HepG2 (cell line): Measurements from ENCODE around the gene SPIB. TPM values are rescaled to one million over a fixed set of nuclear protein-coding genes. Genes with fewer than 3 reads are reported as not detected.

Experiments used
- ATAC-seq: fragments of 200-7000 bp; cut with Tn5 transposase; 3 replicates; pipeline ENCODE4 v1.9.1; 2020; ENCODE audit warnings: mild to moderate bottlenecking, moderate library complexity
- BruUV-seq: library from RNA; stranded (reverse); fragments of 400-500 nt; replicated peaks from 2 replicates; lab custom pipeline; 2021; lab: Mats Ljungman, UMichigan
- CTCF ChIA-PET: fragments of 300-600 bp; formaldehyde crosslinking; extraction: SDS; loops from one replicate; lab custom pipeline; 2021; ENCODE audit warnings: low total read pairs, inconsistent platforms, low intra/inter-chr PET ratio; lab: Yijun Ruan, JAX
- POLR2A ChIA-PET: fragments of 350-600 bp; sonication (Branson Sonifier 250); formaldehyde crosslinking; loops from one replicate; lab custom pipeline; 2020; ENCODE audit warnings: antibody characterized with exemption, inconsistent platforms; lab: Yijun Ruan, JAX
- DNase-seq: peaks from one replicate; pipeline ENCODE4 v3.0.0-alpha.2; 2015; ENCODE audit warnings: low spot score
- FAIRE-seq: peaks from 3 replicates; lab custom pipeline; 2011; peaks lifted over from hg19 to GRCh38; lab: Jason Lieb, UNC
- H2AFZ ChIP-seq: one replicate; pipeline ENCODE4 v1.6.1; 2011; ENCODE audit warnings: low read length, inconsistent platforms
- H3K27ac ChIP-seq: fragments of 300-600 bp; 3 replicates; pipeline ENCODE4 v1.8.0; 2011; ENCODE audit warnings: mixed run types, mild to moderate bottlenecking, mixed read lengths, low read length, inconsistent platforms; ENCODE audit not compliant: insufficient read depth; ENCODE audit errors: extremely low read length
- H3K27me3 ChIP-seq, 2 experiments: fragments of 200-600 bp in 1 of 2; 2 replicates in 1 of 2; 3 replicates in 1 of 2; pipeline versions ENCODE4 v1.6.0 to v1.8.0; 2011; ENCODE audit warnings: low read length in 2 of 2, mild to moderate bottlenecking in 2 of 2, moderate library complexity in 2 of 2, inconsistent platforms in 1 of 2; ENCODE audit not compliant: insufficient read depth in 2 of 2, control insufficient read depth in 1 of 2
- H3K36me3 ChIP-seq, 2 experiments: fragments of 200-600 bp in 1 of 2; replicated peaks in 1 of 2; 2 replicates in 1 of 2; 3 replicates in 1 of 2; pipeline versions ENCODE4 v1.5.1 to v1.8.0; 2011; ENCODE audit warnings: low read length in 2 of 2, inconsistent platforms in 1 of 2; ENCODE audit not compliant: insufficient read depth in 2 of 2, control insufficient read depth in 1 of 2
- H3K4me1 ChIP-seq: 2 replicates; pipeline ENCODE4 v1.5.1; 2012; ENCODE audit warnings: low read length, inconsistent platforms; ENCODE audit not compliant: insufficient read depth
- H3K4me2 ChIP-seq: 2 replicates; pipeline ENCODE4 v1.6.0; 2011; ENCODE audit warnings: low read depth, low read length, inconsistent platforms
- H3K4me3 ChIP-seq, 3 experiments: fragments of 200-600 bp in 1 of 3; sonication (generic), shearing (Covaris generic) in 1 of 3; replicated peaks in 1 of 3; 2 replicates each; pipeline ENCODE4 v1.5.1; 2011 to 2016; ENCODE audit warnings: low read length in 3 of 3, inconsistent platforms in 2 of 3, low read depth in 2 of 3, mild to moderate bottlenecking in 2 of 3, control low read depth in 1 of 3, mixed read lengths in 1 of 3; ENCODE audit not compliant: insufficient read depth in 1 of 3
- H3K79me2 ChIP-seq: one replicate; pipeline ENCODE4 v1.6.1; 2011; ENCODE audit warnings: low read length, inconsistent platforms; ENCODE audit not compliant: insufficient read depth
- H3K9ac ChIP-seq: 2 replicates; pipeline ENCODE4 v1.6.0; 2011; ENCODE audit warnings: mild to moderate bottlenecking, low read depth, low read length, inconsistent platforms; ENCODE audit not compliant: insufficient read depth
- H3K9me3 ChIP-seq: 2 replicates; pipeline ENCODE4 v1.5.1; 2012; ENCODE audit warnings: mild to moderate bottlenecking, low read length
- H4K20me1 ChIP-seq: 2 replicates; pipeline ENCODE4 v1.6.0; 2011; ENCODE audit warnings: inconsistent platforms, mild to moderate bottlenecking, low read length, moderate library complexity; ENCODE audit not compliant: insufficient read depth
- AHR ChIP-seq: IDR thresholded peaks from 2 replicates; pipeline ENCODE4 v1.6.1; 2018; ENCODE audit warnings: missing genetic modification reagents, missing compliant biosample characterization
- ESRRA ChIP-seq: sonication (generic); formaldehyde crosslinking; IDR thresholded peaks from 2 replicates; pipeline ENCODE4 v1.5.1; 2020; ENCODE audit warnings: mild to moderate bottlenecking, low read depth, missing genetic modification reagents
- MTA1 ChIP-seq: sonication (generic); formaldehyde crosslinking; IDR thresholded peaks from 2 replicates; pipeline ENCODE4 v1.4.0; 2020; ENCODE audit warnings: missing genetic modification reagents, mild to moderate bottlenecking, borderline replicate concordance
- PBX3 ChIP-seq: sonication (generic); formaldehyde crosslinking; IDR thresholded peaks from 2 replicates; pipeline ENCODE4 v1.8.1; 2023; ENCODE audit warnings: missing genetic modification reagents, inconsistent platforms, borderline replicate concordance
- RNF2 ChIP-seq: fragments of 450-650 bp; conservative IDR thresholded peaks from 2 replicates; pipeline ENCODE4 v1.6.1; 2016; ENCODE audit warnings: low read depth
- SETDB1 ChIP-seq: sonication (generic); formaldehyde crosslinking; IDR thresholded peaks from 2 replicates; pipeline ENCODE4 v1.5.1; 2020; ENCODE audit warnings: missing genetic modification reagents, mild to moderate bottlenecking, borderline replicate concordance
- SNAPC2 ChIP-seq: sonication (generic); formaldehyde crosslinking; IDR thresholded peaks from 2 replicates; pipeline ENCODE4 v1.8.1; 2022; ENCODE audit warnings: mild to moderate bottlenecking, missing genetic modification reagents
- SOX6 ChIP-seq, 2 experiments: fragments of 450-650 bp in 1 of 2; sonication (generic) in 1 of 2; formaldehyde crosslinking in 1 of 2; IDR thresholded peaks; 2 replicates each; pipeline versions ENCODE4 v1.4.0 to v1.6.1; 2017 to 2020; ENCODE audit warnings: antibody characterized with exemption in 1 of 2, mild to moderate bottlenecking in 1 of 2, missing genetic modification reagents in 1 of 2
- THRA ChIP-seq: sonication (generic); formaldehyde crosslinking; IDR thresholded peaks from 2 replicates; pipeline ENCODE4 v1.4.0; 2020; ENCODE audit warnings: missing genetic modification reagents, borderline replicate concordance
- YEATS4 ChIP-seq: sonication (generic); formaldehyde crosslinking; IDR thresholded peaks from 2 replicates; pipeline ENCODE4 v1.4.0; 2020; ENCODE audit warnings: missing genetic modification reagents, borderline replicate concordance
- ZNF629 ChIP-seq: sonication (generic); formaldehyde crosslinking; conservative IDR thresholded peaks from 2 replicates; pipeline ENCODE4 v1.5.0; 2020; ENCODE audit warnings: missing genetic modification reagents
- WGBS: methylation state at CpG from one replicate; pipeline ENCODE4 v1.1.6; 2017; ENCODE audit warnings: low lambda C conversion rate; 5-methylcytosine and 5-hydroxymethylcytosine counted together
- in situ Hi-C: cut with HindIII; loops from 2 replicates; pipeline ENCODE4 v1.10.0; 2017; ENCODE audit warnings: low pct_unique_long_range_greater_than_20kb; ENCODE audit not compliant: extremely low pct_ligation_motif_present
- intact Hi-C: fragments of 100-400 bp; cut with micrococcal nuclease; formaldehyde crosslinking; loops from one replicate; pipeline ENCODE4 v1.10.0; 2022; ENCODE audit not compliant: unreplicated experiment
- polyA plus RNA-seq, 8 experiments: library from polyadenylated mRNA; depleted of rRNA in 3 of 8; stranded (reverse) in 7 of 8; unstranded in 1 of 8; fragments of >200 nt; fragmentation: Illumina TruSeq in 4 of 8; extraction: Trizol in 4 of 8; gene quantifications; 2 replicates each; pipeline versions ENCODE4 v1.2.1 to v1.2.3, GENCODE V29; 2011 to 2016; ENCODE audit warnings: low read depth in 4 of 8, missing spikeins in 1 of 8, mixed read lengths in 1 of 8; ENCODE audit not compliant: insufficient read depth in 1 of 8
- total RNA-seq, 5 experiments: library from RNA; depleted of rRNA; stranded (reverse); fragments of >200 nt; fragmentation: Illumina TruSeq; extraction: Trizol; gene quantifications; 2 replicates each; pipeline ENCODE4 v1.2.3, GENCODE V29; 2016; ENCODE audit warnings: low read depth in 1 of 5

SPIB gene
- total and polyA plus RNA-seq, 2 of the 13 experiments (the other 11 are each of a cell fraction or from before 2014, with no cell fraction given) = 0.04 TPM; not detected in 1

- TF ChIP-seq PBX3 (no peak), ESRRA (CRISPR knock-in tag) (no peak), SNAPC2 (CRISPR knock-in tag) (no peak), THRA (CRISPR knock-in tag) (no peak), MTA1 (no peak), AHR (CRISPR knock-in tag) (no peak), YEATS4 (CRISPR knock-in tag) (no peak), RNF2 (no peak)
These were observed 6.8 kb downstream of the SPIB start (continued) for GRCh38 chr19:50425581-50425980.

- CTCF ChIA-PET = no interaction called here
These were observed 8.7 kb downstream of the SPIB start for GRCh38 chr19:50427318-50427925.

More at GRCh38 chr19:50427318-50427925, 8.7 kb downstream of the SPIB start:
- POLR2A ChIA-PET = no interaction called here
- no peak for DNase-seq
- in situ Hi-C loops (no loop called here), intact Hi-C loops (no loop called here)
- no peaks in the 10 kb centered on the region for H3K79me2 ChIP-seq
- H3K9ac ChIP-seq = no peak overlapping the region
- no peak overlapping the region for H3K4me3 ChIP-seq
- peaks cover 24% of the 10 kb centered on the region for H3K4me1 ChIP-seq
- no TSS peak for BruUV-seq
- no peaks in the 10 kb centered on the region for H3K9me3 ChIP-seq
- TF ChIP-seq SOX6 (IDR thresholded peaks at IDR 0.05) = no peak
- TF ChIP-seq SOX6 (CRISPR knock-in tag; IDR thresholded peaks at IDR 0.05) = no peak
- TF ChIP-seq SETDB1 = no peak
- 0 out of 2 replicates have a peak, but pooled peaks have one; percentile 8 for TF ChIP-seq ZNF629 (CRISPR knock-in tag)
- FAIRE-seq = no peak
- H3K36me3 ChIP-seq = no peaks in the 10 kb centered on the region
- H2AFZ ChIP-seq = no peak overlapping the region
- no peaks in the 10 kb centered on the region for H4K20me1 ChIP-seq
- no peak overlapping the region for H3K27ac ChIP-seq
- 69% methylated on average over 20 of the region's 26 CpGs for WGBS
- H3K27me3 ChIP-seq = peaks cover 4 to 16% of the 10 kb centered on the region in 2 experiments; a peak in 4 of 5 replicates
- no peak overlapping the region for H3K4me2 ChIP-seq
- ATAC-seq = no peak
